ENCODE data around the gene NRSN2. TPM values are rescaled to one million over a fixed set of nuclear protein-coding genes. Genes with fewer than 3 reads are reported as not detected.

Gene NRSN2
- total and polyA plus RNA-seq, 2 donors (not counting 3 experiments of a cell fraction or from before 2014, with no cell fraction given): 36.9 to 64.1 TPM

GRCh38 chr20:378961-379336 lies 32.0 kb downstream of the NRSN2 start:
- H3K27me3 ChIP-seq (ENCODE audit: control insufficient read depth in 2 of 2, insufficient read depth in 2 of 2, low read length in 2 of 2): no peaks in the 10 kb centered on the region
- H3K9me1 ChIP-seq (replicated peaks; ENCODE audit: control insufficient read depth, extremely low read depth, insufficient read depth, low read length): no peaks in the 10 kb centered on the region
- CTCF ChIA-PET: interaction anchor here (1.4 to 2.3 kb wide), 2 partner anchors 9 to 17 kb away, joined by 6 to 8 read pairs; no protein-coding TSS in a partner anchor
- DNase-seq (ENCODE audit: low read depth, low spot score) (no peak), FAIRE-seq (no peak)
- H3K27ac ChIP-seq (ENCODE audit: insufficient read depth, low read depth, low read length): no peak overlapping the region
- no TSS peak for BruUV-seq (replicated peaks)
- TF ChIP-seq POLR2A (IDR thresholded peaks at IDR 0.05; ENCODE audit: low read depth, low read length) (no peak), MYC (IDR thresholded peaks at IDR 0.05; ENCODE audit: low read depth, low read length) (no peak), GATA2 (IDR thresholded peaks at IDR 0.05; ENCODE audit: insufficient read depth, insufficient read length, low read depth, low read length) (no peak), CTCF (IDR thresholded peaks at IDR 0.05; ENCODE audit: extremely low read depth in 1 of 2, insufficient read depth in 1 of 2, low read depth in 1 of 2, low read length in 2 of 2) (no peak)
- H3K4me3 ChIP-seq (replicated peaks in 1 of 3; ENCODE audit: insufficient read depth in 1 of 3, low read depth in 1 of 3, low read length in 3 of 3): no peak overlapping the region
- peaks cover 10% of the 10 kb centered on the region for H3K4me1 ChIP-seq (ENCODE audit: control insufficient read depth, extremely low read depth, insufficient read depth, low read length)
- H3K4me2 ChIP-seq (ENCODE audit: insufficient read depth, low read length): no peak overlapping the region
- peaks cover 27% of the 10 kb centered on the region for H3K79me2 ChIP-seq (ENCODE audit: control insufficient read depth, insufficient read depth, low read length)
- no peaks in the 10 kb centered on the region for H3K9me3 ChIP-seq (replicated peaks; ENCODE audit: control insufficient read depth, insufficient read depth, low read length)
- intact Hi-C loops (cut with micrococcal nuclease): no loop called here
- dilution Hi-C loops (cut with MboI; ENCODE audit: extremely low pct_ligation_motif_present, low sequenced_read_pairs): no loop called here
- no peak overlapping the region for H2AFZ ChIP-seq (ENCODE audit: low read depth, low read length)
- H3K9ac ChIP-seq (replicated peaks; ENCODE audit: extremely low read depth, insufficient read depth, low read length): no peak overlapping the region
- no peaks in the 10 kb centered on the region for H4K20me1 ChIP-seq (replicated peaks; ENCODE audit: control insufficient read depth, extremely low read depth, insufficient read depth, low read length)
- POLR2A ChIA-PET: interaction anchor here (0.7 kb wide), 1 partner anchor 29 kb away, joined by 4 read pairs; no protein-coding TSS in a partner anchor
- no peaks in the 10 kb centered on the region for H3K36me3 ChIP-seq (ENCODE audit: control insufficient read depth in 2 of 2, extremely low read depth in 1 of 2, insufficient read depth in 2 of 2, low read length in 2 of 2)
